ENCODE data around the gene CCDC142.
A peak's percentile ranks its signal among the peaks of the same experiment; 100 is the strongest.
"Not testable (repeated sequence)": the region's sequence is repeated elsewhere in the genome, so short reads cannot be mapped to it uniquely, and the experiment has no call there.

CCDC142 gene

GRCh38 chr2:74462054-74462785, 20.6 kb downstream of the CCDC142 start:
- DNase-seq: no peak

GRCh38 chr2:74461187-74462053, 21.4 kb downstream of the CCDC142 start:
- no peak for DNase-seq

- not testable (repeated sequence) for DNase-seq
Measured at GRCh38 chr2:74460187-74460586, 22.6 kb downstream of the CCDC142 start.

- DNase-seq: not testable (repeated sequence)
Measured at GRCh38 chr2:74459503-74460118, 23.2 kb downstream of the CCDC142 start.

GRCh38 chr2:74458938-74459363, 23.8 kb downstream of the CCDC142 start:
- no peak for DNase-seq

- DNase-seq: peak; percentile 75
Measured at GRCh38 chr2:74458132-74458937, 24.5 kb downstream of the CCDC142 start, which contains the start of gene WBP1. WBP1 (plus strand) TSS chr2:74458438; CDS start chr2:74458603, 165 bp downstream.

GRCh38 chr2:74457549-74458131, 25.2 kb downstream of the CCDC142 start:
- DNase-seq: peak; percentile 77

GRCh38 chr2:74457129-74457548, 25.7 kb downstream of the CCDC142 start:
- DNase-seq: no peak

GRCh38 chr2:74454654-74455511, 27.9 kb downstream of the CCDC142 start, which contains the start of gene INO80B:
INO80B (plus strand) TSS chr2:74455087; CDS start chr2:74455117, 30 bp downstream.
- DNase-seq: peak; percentile 49

- DNase-seq: no peak
Measured at GRCh38 chr2:74450570-74451190, 32.1 kb downstream of the CCDC142 start.

GRCh38 chr2:74448771-74449170, 34.0 kb downstream of the CCDC142 start:
- DNase-seq: no peak

- no peak for DNase-seq
Measured at GRCh38 chr2:74447230-74447999, 35.4 kb downstream of the CCDC142 start.

GRCh38 chr2:74444498-74445318, 38.1 kb downstream of the CCDC142 start:
- DNase-seq: no peak

GRCh38 chr2:74442483-74443297, 40.1 kb downstream of the CCDC142 start:
- DNase-seq: not testable (repeated sequence)

GRCh38 chr2:74441690-74442482, 40.9 kb downstream of the CCDC142 start, which contains the start of gene RTKN:
RTKN (minus strand) TSS chr2:74441937; CDS start chr2:74441816, 121 bp downstream.
- peak; percentile 30 for DNase-seq

- DNase-seq: no peak
Measured at GRCh38 chr2:74441170-74441689, 41.6 kb downstream of the CCDC142 start.

Data from activated gamma-delta T cell (primary cell).